GM21529 (cell line): ENCODE measurements around the gene NDRG2.
"Not testable (repeated sequence)": the region's sequence is repeated elsewhere in the genome, so short reads cannot be mapped to it uniquely, and the experiment has no call there.

Source experiments
- ATAC-seq: cut with Tn5 transposase; IDR thresholded peaks from one replicate; pipeline ENCODE4 v1.9.1; 2021; ENCODE audit not compliant: unreplicated experiment

NDRG2 gene

DNA sequence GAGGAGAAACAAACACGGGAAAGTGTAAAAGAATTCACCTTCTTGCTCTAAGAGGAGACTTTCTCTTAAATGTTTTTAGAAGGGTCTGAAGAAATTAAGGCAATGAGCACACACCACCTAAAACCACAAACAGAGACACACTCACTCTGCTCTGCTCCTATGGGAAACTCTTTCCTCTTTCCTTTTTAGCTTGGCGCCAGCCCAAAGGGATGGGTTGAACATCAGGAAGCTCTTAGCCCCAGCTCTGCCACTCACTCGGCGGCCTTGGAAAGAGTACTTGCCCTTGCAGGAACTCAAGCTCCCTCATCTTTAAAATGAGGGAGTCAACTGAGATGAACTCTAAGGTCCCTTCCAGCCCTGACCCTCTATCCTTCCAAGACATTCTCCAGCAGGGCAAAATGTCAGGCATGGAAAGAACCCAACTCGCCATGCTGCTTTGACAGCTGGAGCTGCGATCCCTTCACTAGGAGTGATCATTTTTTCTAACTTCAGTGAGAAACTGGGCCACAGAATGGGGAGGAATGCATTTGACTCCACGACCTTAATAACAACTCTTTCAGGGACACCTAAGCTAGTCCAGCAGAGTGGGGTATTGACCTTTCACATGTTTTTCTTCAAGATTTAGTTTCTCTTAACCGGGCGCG, 31.8 kb upstream of the NDRG2 start:
- no peak for ATAC-seq

DNA sequence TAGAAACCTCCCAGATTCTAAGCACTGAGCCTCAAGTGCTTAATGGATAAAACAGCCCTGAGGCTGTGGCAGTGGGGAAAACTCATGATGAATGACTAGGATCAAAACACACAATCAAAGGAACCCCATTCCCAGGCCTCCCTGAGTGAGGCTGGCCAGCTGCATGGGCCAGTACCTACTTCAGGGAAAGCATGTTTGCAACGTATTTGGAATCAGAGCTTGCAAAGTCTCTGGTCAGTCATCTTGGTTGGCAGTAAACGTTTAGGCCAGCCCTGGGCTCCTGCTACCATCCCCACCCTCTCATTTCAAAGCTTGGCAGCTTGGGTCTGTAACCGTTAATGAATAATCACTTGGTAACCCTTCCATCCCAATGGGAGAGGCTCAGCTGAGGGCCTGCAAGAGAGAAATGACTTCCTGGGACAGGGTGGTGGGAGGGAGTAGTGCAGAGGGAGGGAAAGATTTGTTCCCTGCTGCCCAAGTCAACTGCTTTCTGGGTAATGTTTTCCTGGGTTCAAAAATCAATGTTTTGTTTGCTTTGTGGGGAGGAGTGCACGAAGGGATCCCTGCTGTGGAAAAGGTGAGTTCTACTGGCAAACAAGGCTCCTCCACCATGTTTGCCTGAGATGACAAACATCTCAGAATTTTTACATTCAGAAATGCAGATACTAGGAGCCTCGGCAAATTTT, 30.7 kb upstream of the NDRG2 start:
- ATAC-seq = no peak

DNA sequence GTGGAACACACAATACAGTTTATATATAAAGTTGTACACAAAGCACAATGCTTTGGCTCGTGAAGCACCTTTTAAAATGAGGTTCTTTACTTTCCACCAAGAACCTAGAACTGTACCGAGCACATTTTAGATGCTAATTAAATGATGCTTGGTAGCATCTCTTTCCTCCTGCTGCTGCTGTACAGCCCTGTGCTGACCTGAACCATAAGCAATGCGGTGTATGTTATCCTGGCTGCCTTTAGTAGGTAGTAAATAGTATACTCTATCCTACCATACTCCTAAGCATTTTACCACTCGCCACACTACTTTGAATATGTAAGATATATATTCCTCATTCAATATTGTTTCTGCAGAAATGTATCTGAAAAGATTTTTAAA, 29.9 kb upstream of the NDRG2 start:
- no peak for ATAC-seq

DNA sequence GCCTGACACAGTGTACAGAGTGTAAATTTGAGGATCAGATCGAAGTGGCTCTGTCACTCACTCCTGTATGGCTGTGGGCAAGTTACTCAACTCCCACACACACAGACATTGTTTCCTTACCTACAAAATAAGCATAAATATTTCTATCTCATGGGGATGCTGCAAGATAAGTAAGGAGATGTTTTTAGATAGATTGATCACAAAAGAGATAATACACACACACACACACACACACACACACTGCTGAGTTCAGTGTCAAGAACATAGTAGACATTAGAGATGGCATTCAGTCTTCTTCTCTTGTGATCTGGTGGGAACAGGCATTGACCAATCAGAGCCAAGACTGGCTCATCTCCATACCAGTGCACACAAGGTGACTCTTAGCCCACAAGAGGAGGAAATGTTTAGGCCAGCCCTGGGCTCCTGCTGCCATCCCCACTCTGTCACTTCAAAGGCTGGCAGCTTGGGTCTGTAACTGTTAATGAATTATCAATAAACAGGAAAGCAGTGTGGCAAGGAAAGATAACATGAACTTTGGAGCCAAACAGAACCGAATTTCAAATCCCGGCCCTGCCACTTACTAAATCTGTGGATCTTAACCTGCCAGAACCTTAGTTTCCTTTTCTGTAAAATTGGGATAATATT, 29.4 kb upstream of the NDRG2 start:
- no peak for ATAC-seq

DNA sequence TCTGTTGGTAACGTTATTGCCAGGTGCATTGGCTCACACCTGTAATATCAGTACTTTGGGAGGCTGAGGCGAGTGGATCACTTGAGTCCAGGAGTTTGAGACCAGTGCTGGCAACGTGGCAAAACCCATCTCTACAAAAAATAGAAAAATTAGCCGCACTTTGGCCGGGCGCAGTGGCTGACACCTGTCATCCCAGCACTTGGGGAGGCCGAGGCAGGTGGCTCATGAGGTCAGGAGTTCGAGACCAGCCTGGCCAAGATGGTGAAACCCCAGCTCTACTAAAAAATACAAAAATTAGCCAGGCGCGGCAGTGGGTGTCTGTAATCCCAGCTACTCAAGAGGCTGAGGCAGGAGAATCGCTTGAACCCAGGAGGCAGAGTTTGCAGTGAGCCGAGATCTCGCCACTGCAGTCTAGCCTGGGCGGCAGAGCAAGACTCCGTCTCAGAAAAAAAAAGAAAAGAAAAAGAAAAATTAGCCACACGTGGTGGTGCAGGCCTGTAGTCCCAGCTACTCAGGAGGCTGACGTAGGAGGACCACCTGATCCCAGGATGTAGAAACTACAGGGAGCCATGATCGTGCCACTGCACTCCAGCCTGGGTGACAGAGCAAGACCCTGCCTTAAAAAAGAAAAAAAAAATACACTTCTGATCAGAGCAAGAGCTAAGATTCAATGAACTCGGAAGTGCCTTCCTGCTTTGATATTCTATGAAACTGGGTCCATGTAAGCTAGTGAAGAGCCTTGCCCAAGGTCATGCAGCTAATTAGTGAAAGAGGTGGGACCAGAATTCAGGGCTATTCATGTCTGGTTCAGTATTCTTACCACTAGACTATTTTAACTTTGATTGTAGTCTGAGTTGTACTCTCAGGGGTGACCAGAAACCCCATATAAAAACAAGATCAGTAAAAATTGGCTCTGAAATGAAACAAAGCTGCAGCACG, 28.6 kb upstream of the NDRG2 start:
- no peak for ATAC-seq

DNA sequence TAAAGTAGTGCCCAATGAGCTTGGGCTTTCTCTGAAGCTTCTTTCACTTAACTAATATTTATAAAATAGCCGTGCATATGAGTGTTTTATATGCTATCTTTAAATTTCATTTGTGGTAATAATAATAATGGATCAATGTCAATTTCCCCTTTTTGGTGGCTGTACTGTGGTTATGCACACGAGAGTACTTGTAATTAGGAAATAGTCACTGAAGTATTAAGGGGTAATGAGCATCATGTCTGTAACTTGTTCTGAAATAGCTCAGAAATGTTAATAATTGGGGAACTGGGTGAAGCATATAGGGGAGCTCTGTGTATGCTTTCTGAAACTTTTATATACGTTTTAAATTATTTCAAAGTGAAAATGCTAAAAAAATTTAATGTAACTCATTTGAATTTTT, 25.7 kb upstream of the NDRG2 start:
- no peak for ATAC-seq

DNA sequence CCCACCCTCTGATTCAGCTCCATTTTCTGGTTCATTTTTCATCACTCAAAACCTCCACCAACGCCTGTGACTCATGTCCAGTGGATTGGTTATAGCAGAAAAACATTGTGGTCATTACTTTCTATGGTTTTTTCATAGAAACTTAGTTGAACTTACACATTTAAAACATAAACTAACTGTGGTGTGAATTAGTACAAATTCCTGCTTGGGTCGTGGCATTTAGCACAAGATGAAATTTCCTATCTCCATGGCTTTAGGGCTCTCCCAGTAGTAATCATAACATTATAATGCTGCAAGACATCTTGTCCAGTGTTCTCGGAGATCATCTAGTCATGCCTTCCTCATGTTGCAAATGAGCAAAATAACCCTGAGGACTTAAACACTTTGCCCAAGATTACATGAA, 24.4 kb upstream of the NDRG2 start:
- no peak for ATAC-seq

DNA sequence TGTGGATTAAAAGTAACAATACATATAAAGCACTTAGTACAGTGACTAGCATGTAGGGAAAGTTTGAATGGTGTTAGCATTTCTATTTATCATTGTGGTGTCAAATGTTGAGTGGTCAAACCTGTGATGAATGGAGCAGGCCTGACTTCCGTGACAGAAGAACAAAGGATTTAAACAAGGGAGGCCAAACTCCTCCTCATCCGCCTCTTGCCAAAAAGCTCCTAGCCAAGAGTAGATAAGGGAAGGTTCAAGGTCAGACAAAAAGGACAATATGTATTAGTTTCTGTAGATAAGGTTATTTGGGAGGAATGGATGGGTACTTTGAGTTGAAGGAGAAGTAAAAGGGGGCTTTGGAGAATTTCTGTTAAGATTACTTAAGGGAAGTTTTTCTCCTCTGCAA, 23.8 kb upstream of the NDRG2 start:
- no peak for ATAC-seq

DNA sequence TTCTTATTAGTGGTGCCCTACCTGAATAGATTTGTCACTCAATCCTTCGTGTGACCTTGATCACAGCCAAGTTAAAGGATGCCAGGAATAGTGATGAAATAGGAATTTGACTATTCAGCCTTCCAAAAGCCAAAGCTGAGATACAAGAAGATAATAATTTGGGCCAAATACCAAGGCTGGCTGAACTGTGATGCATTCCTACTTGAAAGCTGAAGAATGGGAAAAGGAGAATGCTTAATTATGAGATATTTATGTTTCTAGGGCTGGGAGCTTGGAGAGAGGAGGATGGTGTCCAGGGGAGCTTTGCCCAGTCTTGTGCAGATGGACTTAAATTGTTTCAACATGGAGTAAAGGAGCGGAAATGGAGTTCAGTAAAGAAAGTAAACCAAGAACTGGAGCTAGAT, 22.5 kb upstream of the NDRG2 start:
- no peak for ATAC-seq

DNA sequence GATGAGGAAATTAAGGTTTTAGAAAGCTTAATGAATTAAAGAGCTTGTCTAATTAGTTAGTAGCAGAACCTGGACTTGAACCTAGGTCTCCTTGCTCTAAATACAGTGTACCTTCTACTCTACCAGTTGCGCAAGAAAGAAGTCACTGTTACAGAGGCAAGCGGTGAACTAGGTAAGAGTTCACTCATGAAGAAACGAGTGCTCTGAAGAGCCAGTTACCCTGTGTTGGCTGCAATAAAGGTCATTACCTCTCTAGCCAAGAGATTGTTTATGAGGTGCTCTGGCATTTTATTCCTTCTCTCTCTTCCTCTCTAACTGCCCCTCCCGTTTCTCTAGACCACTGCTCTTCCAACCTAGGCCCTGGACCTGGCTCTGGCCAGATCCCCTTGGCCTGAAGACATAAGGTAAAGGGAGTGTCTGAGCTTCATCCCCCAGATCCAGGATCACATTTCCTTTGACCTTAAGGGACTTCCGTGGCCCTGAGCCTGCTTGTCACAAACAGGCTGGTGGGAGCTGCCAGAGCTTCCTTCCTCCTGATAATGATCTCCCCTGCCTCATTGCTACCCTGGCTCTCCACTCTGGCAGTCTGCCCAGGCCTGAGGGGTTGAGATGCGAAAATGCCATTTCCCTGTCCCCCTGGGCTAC, 19.2 kb upstream of the NDRG2 start:
- ATAC-seq = no peak

DNA sequence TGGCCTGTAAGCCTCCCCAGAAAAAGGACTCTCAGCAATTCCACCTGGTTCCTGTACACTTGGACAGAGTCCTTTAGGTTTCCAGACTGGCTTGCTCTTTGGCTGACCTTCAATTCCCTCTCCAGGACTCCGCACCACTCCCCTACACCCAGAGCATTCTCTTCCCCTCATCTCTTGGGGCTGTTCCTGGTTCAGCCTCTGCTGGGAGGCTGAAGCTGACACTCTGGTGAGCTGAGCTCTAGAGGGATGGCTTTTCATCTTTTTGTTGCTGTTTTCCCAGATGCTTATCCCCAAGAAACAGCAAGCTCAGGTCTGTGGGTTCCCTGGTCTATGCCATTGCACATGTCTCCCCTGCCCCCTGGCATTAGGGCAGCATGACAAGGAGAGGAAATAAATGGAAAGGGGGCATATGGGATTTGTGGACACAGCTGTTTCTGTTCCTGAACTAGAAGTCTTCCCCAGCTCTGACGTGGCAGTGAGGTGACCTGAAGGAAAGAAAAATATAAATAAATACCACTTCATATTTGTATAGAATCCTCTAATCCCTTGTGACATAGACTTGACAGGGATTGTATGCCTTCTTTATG, 18.6 kb upstream of the NDRG2 start:
- ATAC-seq = no peak

DNA sequence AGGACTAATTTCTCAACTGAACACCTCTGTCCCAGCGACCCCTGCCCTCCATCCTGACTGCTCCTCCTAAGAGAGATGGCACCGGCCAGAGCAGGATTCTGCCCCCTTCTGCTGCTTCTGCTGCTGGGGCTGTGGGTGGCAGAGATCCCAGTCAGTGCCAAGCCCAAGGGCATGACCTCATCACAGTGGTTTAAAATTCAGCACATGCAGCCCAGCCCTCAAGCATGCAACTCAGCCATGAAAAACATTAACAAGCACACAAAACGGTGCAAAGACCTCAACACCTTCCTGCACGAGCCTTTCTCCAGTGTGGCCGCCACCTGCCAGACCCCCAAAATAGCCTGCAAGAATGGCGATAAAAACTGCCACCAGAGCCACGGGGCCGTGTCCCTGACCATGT, 18.1 kb upstream of the NDRG2 start:
- no peak for ATAC-seq

DNA sequence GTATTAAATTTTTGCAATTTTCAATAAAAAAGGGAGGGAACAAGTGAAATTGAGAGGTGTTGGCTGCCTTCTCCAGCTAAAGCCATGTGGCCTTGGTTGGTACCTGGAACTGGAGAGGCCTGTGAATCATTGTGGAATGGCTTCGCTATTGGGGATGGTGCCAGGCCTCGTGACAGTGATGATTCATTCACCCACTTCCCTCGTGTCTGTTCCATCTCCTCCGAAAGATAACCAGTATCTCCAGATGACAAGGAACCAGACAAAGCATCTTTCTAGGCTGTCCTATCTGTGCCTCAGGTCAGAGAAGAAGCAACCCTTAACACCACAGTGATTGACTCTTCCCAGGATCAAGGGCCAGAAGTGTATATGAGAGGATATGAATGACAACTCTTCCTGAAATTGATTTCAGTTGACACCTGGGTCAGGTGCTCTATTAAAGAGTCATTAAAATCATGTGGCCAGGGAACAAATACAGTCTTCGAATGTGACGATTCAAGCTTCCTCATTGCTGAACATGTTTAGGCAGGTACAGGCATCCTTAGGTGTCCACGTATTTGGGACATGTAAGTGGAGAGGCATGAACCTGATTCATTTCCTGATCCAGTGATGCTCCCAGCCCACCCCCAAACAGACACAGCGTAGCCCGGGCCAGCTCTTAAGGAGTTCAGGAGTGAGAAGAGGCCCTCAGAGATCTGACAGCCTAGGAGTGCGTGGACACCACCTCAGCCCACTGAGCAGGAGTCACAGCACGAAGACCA, 17.0 kb upstream of the NDRG2 start, which contains the start of gene RNASE7:
RNASE7 (plus strand) TSS at position 687 of the 758 bp plus-strand sequence. CDS start 631 bp downstream, outside the sequence.
- ATAC-seq = no peak

DNA sequence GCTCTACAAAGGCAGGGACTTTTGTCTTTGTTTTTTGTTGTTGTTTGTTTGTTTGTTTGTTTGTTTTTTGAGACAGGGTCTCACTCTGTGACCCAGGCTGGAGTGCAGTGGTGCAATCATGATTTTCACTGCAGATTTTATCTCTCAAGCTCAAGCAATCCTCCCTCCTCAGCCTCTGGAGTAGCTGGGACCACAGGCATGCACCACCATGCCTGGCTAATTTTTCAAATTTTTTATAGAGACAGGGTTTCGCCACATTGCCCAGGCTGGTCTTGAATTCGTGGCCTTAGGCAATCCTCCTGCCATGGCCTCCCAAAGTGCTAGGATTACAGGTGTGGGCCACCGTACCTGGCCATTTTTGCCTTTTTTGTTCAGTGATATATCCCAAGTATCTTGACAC, 16.1 kb upstream of the NDRG2 start:
- ATAC-seq = not testable (repeated sequence)

DNA sequence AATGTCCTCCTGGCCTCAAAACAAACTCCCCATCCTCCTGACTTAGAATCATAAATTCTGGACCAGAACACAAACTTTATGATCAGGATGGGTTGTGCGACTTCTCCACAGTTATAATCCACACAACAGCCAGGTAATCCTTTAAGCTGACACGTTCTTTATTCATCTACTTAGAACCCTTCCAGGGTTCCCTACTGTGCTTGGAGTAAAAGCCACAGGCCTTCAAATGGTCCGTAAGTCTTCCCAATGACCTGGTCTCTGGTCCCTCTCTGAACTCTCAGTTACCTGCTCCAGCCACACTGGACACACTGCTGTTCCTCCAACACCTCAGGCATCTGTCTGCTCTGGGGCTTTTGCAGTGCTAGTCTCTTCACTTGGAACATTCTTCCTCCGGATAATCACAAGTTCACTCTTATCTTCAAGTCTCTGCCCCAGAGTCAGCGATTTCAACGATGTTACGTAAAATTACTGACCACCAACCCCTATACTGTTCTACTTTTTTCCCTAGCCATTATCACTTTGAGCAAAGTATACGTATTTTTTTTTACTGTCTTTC, 15.6 kb upstream of the NDRG2 start:
- ATAC-seq = no peak

DNA sequence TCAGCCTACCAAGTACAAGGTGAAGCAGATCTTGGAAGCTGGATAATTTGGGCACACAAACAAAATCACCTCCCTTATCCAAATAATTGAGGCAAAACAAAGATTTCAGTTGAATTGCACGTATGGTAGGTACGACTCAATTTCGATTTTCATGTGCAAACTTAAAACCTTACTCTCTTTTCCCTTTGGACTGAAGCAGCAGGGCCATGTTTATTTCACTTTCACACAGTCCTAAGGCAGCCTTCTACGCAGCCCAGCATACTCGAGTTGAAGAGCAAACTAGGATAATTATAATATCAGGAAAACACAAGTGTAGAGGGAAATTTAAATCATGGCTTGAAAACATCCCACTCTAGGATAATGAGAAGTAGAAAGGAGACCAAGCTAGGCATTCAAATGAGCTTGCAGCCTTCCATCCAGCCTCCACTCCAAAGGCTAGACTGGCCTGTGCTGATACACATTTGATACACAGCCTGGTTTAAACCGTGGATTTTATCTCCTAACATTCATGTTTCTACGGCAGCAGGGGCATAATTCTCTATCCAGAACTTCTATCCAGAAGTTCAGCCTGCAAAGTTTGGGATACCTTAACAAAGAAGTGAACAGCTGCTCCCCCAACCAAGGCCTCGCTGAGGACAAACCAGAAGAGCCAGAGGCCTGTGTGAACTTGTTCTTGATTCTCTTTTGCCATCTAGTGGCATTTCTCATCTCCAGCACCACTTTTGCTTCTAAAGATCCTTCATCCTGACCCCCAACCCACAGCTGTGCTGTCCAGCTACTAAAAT, 14.9 kb upstream of the NDRG2 start:
- ATAC-seq = no peak

DNA sequence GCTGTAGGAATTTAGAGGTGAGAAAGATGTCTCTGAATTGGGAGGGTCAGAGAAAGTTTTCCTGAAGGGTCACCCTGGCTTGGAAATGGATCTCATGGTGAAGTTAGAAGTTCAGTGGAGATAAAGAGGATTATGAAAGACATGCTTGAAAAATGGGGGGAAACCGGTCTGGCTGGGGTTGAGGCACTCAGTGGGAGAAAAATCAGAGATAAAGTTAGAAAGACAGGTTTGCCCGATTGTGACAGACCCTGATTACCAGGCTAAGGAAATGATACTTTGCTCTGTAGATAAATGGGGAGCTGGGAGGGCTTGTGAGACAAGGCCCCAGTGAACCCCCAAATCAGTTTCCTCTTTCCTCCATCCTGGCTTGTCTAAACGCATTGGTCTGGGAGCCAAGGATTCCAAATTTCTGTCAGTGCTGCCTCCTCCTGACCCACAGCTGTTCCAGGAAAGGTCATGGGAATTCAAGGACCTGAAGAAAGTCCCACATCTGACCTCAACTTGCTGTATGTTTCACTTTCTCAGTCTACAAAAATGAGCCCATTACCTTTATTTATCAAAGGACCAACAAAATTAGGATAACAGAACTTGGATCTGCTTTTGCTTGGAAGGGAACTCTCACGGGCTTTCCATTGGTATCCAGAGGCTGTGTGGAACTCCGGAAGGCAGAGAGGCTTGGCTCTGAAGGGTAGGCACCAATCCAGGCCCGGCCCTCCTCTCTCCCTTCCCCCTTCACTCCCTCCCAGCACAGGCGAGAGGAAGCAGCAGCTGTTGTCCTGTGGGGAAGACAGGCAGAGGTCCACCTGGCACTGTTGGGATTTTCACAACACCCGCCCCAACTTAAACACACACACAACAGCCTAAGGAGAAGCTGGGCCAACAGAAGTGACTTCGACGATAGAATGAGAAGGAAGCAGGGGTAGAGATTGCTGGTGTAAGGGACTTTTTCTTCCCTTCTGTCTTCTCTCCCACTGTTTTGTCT, 13.9 kb upstream of the NDRG2 start:
- ATAC-seq = no peak
